HepG2 (cell line): Measurements from ENCODE around the gene CISD3. TPM values are rescaled to one million over a fixed set of nuclear protein-coding genes. Genes with fewer than 3 reads are reported as not detected.
A peak's percentile ranks its signal among the peaks of the same experiment; 100 is the strongest.

Experiments
- AGO2 ChIP-seq: fragments of 200-400 bp; formaldehyde crosslinking; optimal IDR thresholded peaks from 2 replicates; pipeline ENCODE3; 2017; ENCODE audit warnings: mild to moderate bottlenecking, low read depth, low read length, moderate library complexity
- ARID2 ChIP-seq: sonication (generic); formaldehyde crosslinking; IDR thresholded peaks from 2 replicates; pipeline ENCODE4 v1.8.1; 2022; ENCODE audit warnings: mild to moderate bottlenecking, missing genetic modification reagents, borderline replicate concordance
- CBFB ChIP-seq: sonication (generic); formaldehyde crosslinking; IDR thresholded peaks from 2 replicates; pipeline ENCODE4 v1.4.0; 2020; ENCODE audit warnings: missing genetic modification reagents
- DMTF1 ChIP-seq: sonication (generic); formaldehyde crosslinking; IDR thresholded peaks from 2 replicates; pipeline ENCODE4 v1.4.0; 2020; ENCODE audit warnings: mild to moderate bottlenecking, missing genetic modification reagents
- ELF3 ChIP-seq: IDR thresholded peaks from 2 replicates; pipeline ENCODE4 v1.6.1; 2016; ENCODE audit warnings: missing genetic modification reagents, missing compliant biosample characterization
- FOXO4 ChIP-seq: sonication (generic); formaldehyde crosslinking; conservative IDR thresholded peaks from 2 replicates; pipeline ENCODE4 v1.8.1; 2023; ENCODE audit warnings: missing genetic modification reagents
- GATAD2A ChIP-seq: IDR thresholded peaks from 2 replicates; pipeline ENCODE4 v1.6.1; 2016
- HCFC1 ChIP-seq: fragments of 150-350 bp; IDR thresholded peaks from 2 replicates; pipeline ENCODE4 v1.6.1; 2014; ENCODE audit warnings: low read depth, low read length
- NR2F6 ChIP-seq, 2 experiments: IDR thresholded peaks; 2 replicates each; pipeline ENCODE4 v1.6.1; 2016; ENCODE audit warnings: antibody characterized with exemption in 1 of 2, mild to moderate bottlenecking in 1 of 2
- STAG1 ChIP-seq: sonication (generic); formaldehyde crosslinking; IDR thresholded peaks from 2 replicates; pipeline ENCODE4 v1.4.0; 2020; ENCODE audit warnings: missing genetic modification reagents
- ZBTB44 ChIP-seq: sonication (generic); formaldehyde crosslinking; IDR thresholded peaks from 2 replicates; pipeline ENCODE4 v1.4.0; 2020; ENCODE audit warnings: missing genetic modification reagents
- ZMYM3 ChIP-seq: sonication (generic); formaldehyde crosslinking; IDR thresholded peaks from 2 replicates; pipeline ENCODE4 v1.5.1; 2020; ENCODE audit warnings: mild to moderate bottlenecking, missing genetic modification reagents
- ZNF18 ChIP-seq: sonication (generic); formaldehyde crosslinking; IDR thresholded peaks from 2 replicates; pipeline ENCODE4 v1.8.0; 2022; ENCODE audit warnings: mild to moderate bottlenecking, missing genetic modification reagents; ENCODE audit not compliant: insufficient replicate concordance
- ZNF224 ChIP-seq: sonication (generic); formaldehyde crosslinking; IDR thresholded peaks from 2 replicates; pipeline ENCODE4 v1.5.0; 2020; ENCODE audit warnings: mild to moderate bottlenecking, missing genetic modification reagents
- ZNF3 ChIP-seq: IDR thresholded peaks from 2 replicates; pipeline ENCODE4 v1.7.0; 2017; ENCODE audit warnings: inconsistent platforms
- ZNF510 ChIP-seq: sonication (generic); formaldehyde crosslinking; IDR thresholded peaks from 2 replicates; pipeline ENCODE4 v1.4.0; 2020; ENCODE audit warnings: low read depth, mild to moderate bottlenecking, missing genetic modification reagents
- ZNF687 ChIP-seq: sonication (generic); formaldehyde crosslinking; IDR thresholded peaks from 2 replicates; pipeline ENCODE4 v1.5.1; 2020; ENCODE audit warnings: mild to moderate bottlenecking, missing genetic modification reagents, moderate library complexity
- ZNF768 ChIP-seq: sonication (generic); formaldehyde crosslinking; IDR thresholded peaks from 2 replicates; pipeline ENCODE4 v1.4.0; 2020; ENCODE audit warnings: missing genetic modification reagents
- ZNF879 ChIP-seq: sonication (generic); formaldehyde crosslinking; IDR thresholded peaks from 2 replicates; pipeline ENCODE4 v1.8.1; 2023; ENCODE audit warnings: missing genetic modification reagents
- polyA plus RNA-seq, 8 experiments: library from polyadenylated mRNA; depleted of rRNA in 3 of 8; stranded (reverse) in 7 of 8; unstranded in 1 of 8; fragments of >200 nt; fragmentation: Illumina TruSeq in 4 of 8; extraction: Trizol in 4 of 8; gene quantifications; 2 replicates each; pipeline versions ENCODE4 v1.2.1 to v1.2.3, GENCODE V29; 2011 to 2016; ENCODE audit warnings: low read depth in 4 of 8, missing spikeins in 1 of 8, mixed read lengths in 1 of 8; ENCODE audit not compliant: insufficient read depth in 1 of 8
- total RNA-seq, 5 experiments: library from RNA; depleted of rRNA; stranded (reverse); fragments of >200 nt; fragmentation: Illumina TruSeq; extraction: Trizol; gene quantifications; 2 replicates each; pipeline ENCODE4 v1.2.3, GENCODE V29; 2016; ENCODE audit warnings: low read depth in 1 of 5

Gene CISD3
- total and polyA plus RNA-seq, 2 of the 13 experiments (the other 11 are each of a cell fraction or from before 2014, with no cell fraction given), result 30.0 to 34.1 TPM

GRCh38 chr17:38766341-38766740, 36.2 kb downstream of the CISD3 start (continued):
- no peak for TF ChIP-seq ZNF768 (CRISPR knock-in tag)
- TF ChIP-seq ZNF224 (CRISPR knock-in tag), result no peak
- no peak for TF ChIP-seq GATAD2A
- 0 out of 2 replicates have a peak, but pooled peaks have one; percentile 62 for TF ChIP-seq ZNF879 (CRISPR knock-in tag)
- no peak for TF ChIP-seq ZNF18 (CRISPR knock-in tag)
- TF ChIP-seq ZNF687 (CRISPR knock-in tag), result 0 out of 2 replicates have a peak, but pooled peaks have one; percentile 14
- TF ChIP-seq ZBTB44 (CRISPR knock-in tag), result no peak
- 0 out of 2 replicates have a peak, but pooled peaks have one; percentile 38 for TF ChIP-seq FOXO4 (CRISPR knock-in tag)
- no peak for TF ChIP-seq CBFB (CRISPR knock-in tag)
- TF ChIP-seq DMTF1, result no peak
- no peak for TF ChIP-seq ZNF3 (CRISPR knock-in tag)
- no peak for TF ChIP-seq ARID2 (CRISPR knock-in tag)
- TF ChIP-seq HCFC1, result no peak
- no peak for TF ChIP-seq STAG1 (CRISPR knock-in tag)
- peak; percentile 68 for TF ChIP-seq AGO2
- TF ChIP-seq ELF3 (CRISPR knock-in tag), result no peak
- no peak for TF ChIP-seq ZMYM3 (CRISPR knock-in tag)
- no peak for TF ChIP-seq NR2F6 (IDR thresholded peaks at IDR 0.05)
- no peak for TF ChIP-seq NR2F6 (CRISPR knock-in tag; IDR thresholded peaks at IDR 0.05)
- no peak for TF ChIP-seq ZNF510
